ENCODE results near the gene TENM3.

The TENM3 gene

GRCh38 chr4:182645511-182645910 is 402.3 kb downstream of the TENM3 start:
- no peak for DNase-seq

- DNase-seq: no peak
These were observed 404.6 kb downstream of the TENM3 start for GRCh38 chr4:182647646-182648300.

- DNase-seq: no peak
These were observed 405.6 kb downstream of the TENM3 start for GRCh38 chr4:182648766-182649165.

GRCh38 chr4:182649698-182650477 is 406.7 kb downstream of the TENM3 start:
- no peak for DNase-seq

GRCh38 chr4:182653596-182653995 is 410.4 kb downstream of the TENM3 start:
- peak; percentile 36 for DNase-seq

- no peak for DNase-seq
These were observed 412.1 kb downstream of the TENM3 start for GRCh38 chr4:182655340-182655739.

- DNase-seq: no peak
These were observed 419.3 kb downstream of the TENM3 start for GRCh38 chr4:182662551-182662950.

- DNase-seq: no peak
These were observed 428.0 kb downstream of the TENM3 start for GRCh38 chr4:182671231-182671630.

GRCh38 chr4:182671749-182672148 is 428.5 kb downstream of the TENM3 start:
- DNase-seq: no peak

GRCh38 chr4:182678590-182678989 is 435.4 kb downstream of the TENM3 start:
- DNase-seq: no peak

- no peak for DNase-seq
These were observed 436.3 kb downstream of the TENM3 start for GRCh38 chr4:182679533-182679932.

GRCh38 chr4:182680234-182680653 is 437.0 kb downstream of the TENM3 start:
- DNase-seq: no peak

- DNase-seq: no peak
These were observed 440.5 kb downstream of the TENM3 start for GRCh38 chr4:182683661-182684060.

GRCh38 chr4:182684796-182685195 is 441.6 kb downstream of the TENM3 start:
- DNase-seq: no peak

- DNase-seq: no peak
These were observed 444.9 kb downstream of the TENM3 start for GRCh38 chr4:182688081-182688480.

GRCh38 chr4:182694551-182694950 is 451.3 kb downstream of the TENM3 start:
- DNase-seq: no peak

- no peak for DNase-seq
These were observed 451.8 kb downstream of the TENM3 start for GRCh38 chr4:182695009-182695408.

GRCh38 chr4:182695842-182696241 is 452.6 kb downstream of the TENM3 start:
- DNase-seq: peak; percentile 14

GRCh38 chr4:182697094-182697493 is 453.9 kb downstream of the TENM3 start:
- no peak for DNase-seq

- DNase-seq: no peak
These were observed 455.0 kb downstream of the TENM3 start for GRCh38 chr4:182698212-182698611.

GRCh38 chr4:182699201-182699600 is 456.0 kb downstream of the TENM3 start:
- DNase-seq: no peak

- no peak for DNase-seq
These were observed 456.6 kb downstream of the TENM3 start for GRCh38 chr4:182699795-182700194.

- no peak for DNase-seq
These were observed 457.4 kb downstream of the TENM3 start for GRCh38 chr4:182700362-182701160.

- no peak for DNase-seq
These were observed 460.9 kb downstream of the TENM3 start for GRCh38 chr4:182704077-182704476.
